ENCODE data around the gene NCOA3. TPM values are rescaled to one million over a fixed set of nuclear protein-coding genes. Genes with fewer than 3 reads are reported as not detected.

The NCOA3 gene
- total and polyA plus RNA-seq, 2 experiments from 2014 or later, result 6.7 to 25.8 TPM

GRCh38 chr20:47547034-47547387 is 45.3 kb downstream of the NCOA3 start:
- Histone ChIP-seq H3K27ac (ENCODE audit: low read depth) (no peak overlapping the region), H3K36me3 (ENCODE audit: insufficient read depth) (no peaks in the 10 kb centered on the region), H3K27me3 (ENCODE audit: insufficient read depth) (no peaks in the 10 kb centered on the region), H3K4me1 (ENCODE audit: insufficient read depth) (peaks cover 33% of the 10 kb centered on the region), H3K4me3 (no peak overlapping the region), H3K4me2 (no peak overlapping the region), H3K9me2 (ENCODE audit: insufficient read depth) (no peaks in the 10 kb centered on the region), H3F3A (replicated peaks; ENCODE audit: low read depth) (no peaks in the 10 kb centered on the region), H3K79me2 (replicated peaks; ENCODE audit: insufficient read depth) (peaks cover 98% of the 10 kb centered on the region), H4K20me1 (replicated peaks; ENCODE audit: insufficient read depth) (no peaks in the 10 kb centered on the region; the same call in 1 of the 2 replicates), H2AFZ (no peak overlapping the region)
- H3K9me3 Mint-ChIP-seq, result no peaks in the 10 kb centered on the region
- H3K27me3 Mint-ChIP-seq (ENCODE audit: insufficient read depth, low read depth, poor library complexity), result peaks cover 4% of the 10 kb centered on the region
- H3K27ac Mint-ChIP-seq, result no peak overlapping the region
- no peak overlapping the region for H3K4me3 Mint-ChIP-seq
- peaks cover 37% of the 10 kb centered on the region for H3K4me1 Mint-ChIP-seq
- TF ChIP-seq EZH2 (IDR thresholded peaks at IDR 0.05; ENCODE audit: low read depth, unreplicated experiment) (no peak), STAT1 (IDR thresholded peaks at IDR 0.05; ENCODE audit: unreplicated experiment) (no peak), CTCF (conservative IDR thresholded peaks at IDR 0.05; ENCODE audit: low read depth in 2 of 2) (no peak), ZNF331 (CRISPR knock-in tag; IDR thresholded peaks at IDR 0.05; ENCODE audit: low read depth) (no peak)
- TF ChIP-seq, protein P1, sequence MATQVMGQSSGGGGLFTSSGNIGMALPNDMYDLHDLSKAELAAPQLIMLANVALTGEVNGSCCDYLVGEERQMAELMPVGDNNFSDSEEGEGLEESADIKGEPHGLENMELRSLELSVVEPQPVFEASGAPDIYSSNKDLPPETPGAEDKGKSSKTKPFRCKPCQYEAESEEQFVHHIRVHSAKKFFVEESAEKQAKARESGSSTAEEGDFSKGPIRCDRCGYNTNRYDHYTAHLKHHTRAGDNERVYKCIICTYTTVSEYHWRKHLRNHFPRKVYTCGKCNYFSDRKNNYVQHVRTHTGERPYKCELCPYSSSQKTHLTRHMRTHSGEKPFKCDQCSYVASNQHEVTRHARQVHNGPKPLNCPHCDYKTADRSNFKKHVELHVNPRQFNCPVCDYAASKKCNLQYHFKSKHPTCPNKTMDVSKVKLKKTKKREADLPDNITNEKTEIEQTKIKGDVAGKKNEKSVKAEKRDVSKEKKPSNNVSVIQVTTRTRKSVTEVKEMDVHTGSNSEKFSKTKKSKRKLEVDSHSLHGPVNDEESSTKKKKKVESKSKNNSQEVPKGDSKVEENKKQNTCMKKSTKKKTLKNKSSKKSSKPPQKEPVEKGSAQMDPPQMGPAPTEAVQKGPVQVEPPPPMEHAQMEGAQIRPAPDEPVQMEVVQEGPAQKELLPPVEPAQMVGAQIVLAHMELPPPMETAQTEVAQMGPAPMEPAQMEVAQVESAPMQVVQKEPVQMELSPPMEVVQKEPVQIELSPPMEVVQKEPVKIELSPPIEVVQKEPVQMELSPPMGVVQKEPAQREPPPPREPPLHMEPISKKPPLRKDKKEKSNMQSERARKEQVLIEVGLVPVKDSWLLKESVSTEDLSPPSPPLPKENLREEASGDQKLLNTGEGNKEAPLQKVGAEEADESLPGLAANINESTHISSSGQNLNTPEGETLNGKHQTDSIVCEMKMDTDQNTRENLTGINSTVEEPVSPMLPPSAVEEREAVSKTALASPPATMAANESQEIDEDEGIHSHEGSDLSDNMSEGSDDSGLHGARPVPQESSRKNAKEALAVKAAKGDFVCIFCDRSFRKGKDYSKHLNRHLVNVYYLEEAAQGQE (IDR thresholded peaks at IDR 0.05; ENCODE audit: unreplicated experiment), result no peak
- TF ChIP-seq, protein P2, sequence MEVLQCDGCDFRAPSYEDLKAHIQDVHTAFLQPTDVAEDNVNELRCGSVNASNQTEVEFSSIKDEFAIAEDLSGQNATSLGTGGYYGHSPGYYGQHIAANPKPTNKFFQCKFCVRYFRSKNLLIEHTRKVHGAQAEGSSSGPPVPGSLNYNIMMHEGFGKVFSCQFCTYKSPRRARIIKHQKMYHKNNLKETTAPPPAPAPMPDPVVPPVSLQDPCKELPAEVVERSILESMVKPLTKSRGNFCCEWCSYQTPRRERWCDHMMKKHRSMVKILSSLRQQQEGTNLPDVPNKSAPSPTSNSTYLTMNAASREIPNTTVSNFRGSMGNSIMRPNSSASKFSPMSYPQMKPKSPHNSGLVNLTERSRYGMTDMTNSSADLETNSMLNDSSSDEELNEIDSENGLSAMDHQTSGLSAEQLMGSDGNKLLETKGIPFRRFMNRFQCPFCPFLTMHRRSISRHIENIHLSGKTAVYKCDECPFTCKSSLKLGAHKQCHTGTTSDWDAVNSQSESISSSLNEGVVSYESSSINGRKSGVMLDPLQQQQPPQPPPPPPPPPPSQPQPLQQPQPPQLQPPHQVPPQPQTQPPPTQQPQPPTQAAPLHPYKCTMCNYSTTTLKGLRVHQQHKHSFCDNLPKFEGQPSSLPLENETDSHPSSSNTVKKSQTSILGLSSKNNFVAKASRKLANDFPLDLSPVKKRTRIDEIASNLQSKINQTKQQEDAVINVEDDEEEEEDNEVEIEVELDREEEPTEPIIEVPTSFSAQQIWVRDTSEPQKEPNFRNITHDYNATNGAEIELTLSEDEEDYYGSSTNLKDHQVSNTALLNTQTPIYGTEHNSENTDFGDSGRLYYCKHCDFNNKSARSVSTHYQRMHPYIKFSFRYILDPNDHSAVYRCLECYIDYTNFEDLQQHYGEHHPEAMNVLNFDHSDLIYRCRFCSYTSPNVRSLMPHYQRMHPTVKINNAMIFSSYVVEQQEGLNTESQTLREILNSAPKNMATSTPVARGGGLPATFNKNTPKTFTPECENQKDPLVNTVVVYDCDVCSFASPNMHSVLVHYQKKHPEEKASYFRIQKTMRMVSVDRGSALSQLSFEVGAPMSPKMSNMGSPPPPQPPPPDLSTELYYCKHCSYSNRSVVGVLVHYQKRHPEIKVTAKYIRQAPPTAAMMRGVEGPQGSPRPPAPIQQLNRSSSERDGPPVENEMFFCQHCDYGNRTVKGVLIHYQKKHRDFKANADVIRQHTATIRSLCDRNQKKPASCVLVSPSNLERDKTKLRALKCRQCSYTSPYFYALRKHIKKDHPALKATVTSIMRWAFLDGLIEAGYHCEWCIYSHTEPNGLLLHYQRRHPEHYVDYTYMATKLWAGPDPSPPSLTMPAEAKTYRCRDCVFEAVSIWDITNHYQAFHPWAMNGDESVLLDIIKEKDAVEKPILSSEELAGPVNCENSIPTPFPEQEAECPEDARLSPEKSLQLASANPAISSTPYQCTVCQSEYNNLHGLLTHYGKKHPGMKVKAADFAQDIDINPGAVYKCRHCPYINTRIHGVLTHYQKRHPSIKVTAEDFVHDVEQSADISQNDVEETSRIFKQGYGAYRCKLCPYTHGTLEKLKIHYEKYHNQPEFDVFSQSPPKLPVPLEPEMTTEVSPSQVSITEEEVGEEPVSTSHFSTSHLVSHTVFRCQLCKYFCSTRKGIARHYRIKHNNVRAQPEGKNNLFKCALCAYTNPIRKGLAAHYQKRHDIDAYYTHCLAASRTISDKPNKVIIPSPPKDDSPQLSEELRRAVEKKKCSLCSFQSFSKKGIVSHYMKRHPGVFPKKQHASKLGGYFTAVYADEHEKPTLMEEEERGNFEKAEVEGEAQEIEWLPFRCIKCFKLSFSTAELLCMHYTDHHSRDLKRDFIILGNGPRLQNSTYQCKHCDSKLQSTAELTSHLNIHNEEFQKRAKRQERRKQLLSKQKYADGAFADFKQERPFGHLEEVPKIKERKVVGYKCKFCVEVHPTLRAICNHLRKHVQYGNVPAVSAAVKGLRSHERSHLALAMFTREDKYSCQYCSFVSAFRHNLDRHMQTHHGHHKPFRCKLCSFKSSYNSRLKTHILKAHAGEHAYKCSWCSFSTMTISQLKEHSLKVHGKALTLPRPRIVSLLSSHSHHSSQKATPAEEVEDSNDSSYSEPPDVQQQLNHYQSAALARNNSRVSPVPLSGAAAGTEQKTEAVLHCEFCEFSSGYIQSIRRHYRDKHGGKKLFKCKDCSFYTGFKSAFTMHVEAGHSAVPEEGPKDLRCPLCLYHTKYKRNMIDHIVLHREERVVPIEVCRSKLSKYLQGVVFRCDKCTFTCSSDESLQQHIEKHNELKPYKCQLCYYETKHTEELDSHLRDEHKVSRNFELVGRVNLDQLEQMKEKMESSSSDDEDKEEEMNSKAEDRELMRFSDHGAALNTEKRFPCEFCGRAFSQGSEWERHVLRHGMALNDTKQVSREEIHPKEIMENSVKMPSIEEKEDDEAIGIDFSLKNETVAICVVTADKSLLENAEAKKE (CRISPR knock-in tag; IDR thresholded peaks at IDR 0.05), result no peak
- ATAC-seq (no peak), DNase-seq (ENCODE audit: low spot score) (no peak)
- H3K36me3 Mint-ChIP-seq (ENCODE audit: low read depth), result no peaks in the 10 kb centered on the region

Data from GM23338 (cell line).